SJSA1 (cell line): ENCODE measurements around the gene IQCK. TPM values are rescaled to one million over a fixed set of nuclear protein-coding genes. Genes with fewer than 3 reads are reported as not detected.

ENCODE experiments used
- DNase-seq, 2 experiments: peaks; one replicate each; pipeline ENCODE4 v3.0.0-alpha.2; 2015 to 2020; ENCODE audit warnings: low spot score in 2 of 2, low read depth in 1 of 2
- H3K27ac ChIP-seq: fragments of 250-450 bp; sonication (Bioruptor Pico); 2 replicates; pipeline ENCODE4 v1.5.1; 2020; ENCODE audit warnings: mild to moderate bottlenecking, moderate library complexity
- H3K27me3 ChIP-seq: fragments of 250-450 bp; sonication (Bioruptor Pico); replicated peaks from 2 replicates; pipeline ENCODE4 v1.5.1; 2020; ENCODE audit warnings: mild to moderate bottlenecking, moderate library complexity
- H3K36me3 ChIP-seq: fragments of 250-450 bp; sonication (Bioruptor Pico); 2 replicates; pipeline ENCODE4 v1.5.1; 2020; ENCODE audit warnings: mild to moderate bottlenecking
- H3K4me1 ChIP-seq: fragments of 250-450 bp; sonication (Bioruptor Pico); replicated peaks from 2 replicates; pipeline ENCODE4 v1.6.1; 2021; ENCODE audit warnings: mild to moderate bottlenecking
- H3K4me3 ChIP-seq: fragments of 250-450 bp; sonication (Bioruptor Pico); 2 replicates; pipeline ENCODE4 v1.5.1; 2020; ENCODE audit warnings: mild to moderate bottlenecking
- H3K9me3 ChIP-seq: fragments of 250-450 bp; sonication (Bioruptor Pico); replicated peaks from 2 replicates; pipeline ENCODE4 v1.5.1; 2020; ENCODE audit warnings: mild to moderate bottlenecking
- total RNA-seq: library from RNA; depleted of rRNA; stranded (reverse); fragments of >200 nt; shearing (Covaris generic); gene quantifications from 2 replicates; pipeline ENCODE4 v1.2.3, GENCODE V29; 2014

The IQCK gene
- total RNA-seq, 1 experiment from 2014 or later: 10.5 TPM

DNA sequence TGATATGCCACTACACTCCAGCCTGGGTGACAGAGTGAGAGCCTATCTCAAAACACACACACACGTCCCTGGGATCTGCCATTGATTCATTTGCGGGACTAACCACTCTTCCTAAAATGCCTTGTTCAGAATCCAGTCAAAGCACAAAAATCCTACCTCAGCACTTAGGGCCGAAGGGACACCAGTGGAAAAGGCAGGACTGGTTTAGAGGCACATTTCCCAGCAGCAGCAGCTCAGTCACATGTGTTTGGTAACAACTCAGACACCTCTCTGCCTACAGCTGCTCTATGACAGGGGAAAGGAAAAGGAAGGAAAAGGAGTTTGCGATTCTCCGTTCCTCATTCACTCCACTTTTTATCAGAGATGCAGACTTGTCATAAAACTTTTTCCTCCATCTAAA lies 12.2 kb upstream of the IQCK start:
- Histone ChIP-seq H3K4me3 (no peak overlapping the region), H3K27me3 (no peaks in the 10 kb centered on the region), H3K9me3 (no peaks in the 10 kb centered on the region), H3K36me3 (peaks cover 85% of the 10 kb centered on the region), H3K27ac (peak overlapping the region; percentile 93; the same call in 1 of the 2 replicates), H3K4me1 (peaks cover 55% of the 10 kb centered on the region)
- no peak for DNase-seq

DNA sequence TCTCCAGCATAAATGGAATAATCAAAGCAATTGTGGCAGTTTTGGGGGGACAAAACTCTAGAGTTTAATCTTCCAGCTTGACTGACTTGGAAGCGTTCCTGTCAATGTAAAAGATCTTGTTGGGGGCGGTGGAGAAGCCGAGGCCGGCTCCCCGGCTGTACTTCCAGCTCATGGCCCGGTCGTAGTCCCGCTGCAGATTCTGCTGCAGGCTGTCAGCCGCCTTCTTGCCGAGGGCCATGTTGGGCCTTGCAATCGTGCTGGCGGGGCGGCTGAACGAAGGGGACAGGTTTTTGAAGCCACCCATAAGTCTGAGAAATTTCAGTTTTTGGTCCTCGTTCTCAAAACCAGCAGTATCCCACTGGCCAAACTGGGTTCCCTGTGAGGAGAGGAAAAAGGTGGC lies 11.2 kb upstream of the IQCK start:
- H3K27me3 ChIP-seq: no peaks in the 10 kb centered on the region
- H3K9me3 ChIP-seq: no peaks in the 10 kb centered on the region
- H3K4me3 ChIP-seq: no peak overlapping the region
- H3K4me1 ChIP-seq: peaks cover 45% of the 10 kb centered on the region
- peaks cover 85% of the 10 kb centered on the region for H3K36me3 ChIP-seq
- DNase-seq: no peak
- no peak overlapping the region for H3K27ac ChIP-seq

DNA sequence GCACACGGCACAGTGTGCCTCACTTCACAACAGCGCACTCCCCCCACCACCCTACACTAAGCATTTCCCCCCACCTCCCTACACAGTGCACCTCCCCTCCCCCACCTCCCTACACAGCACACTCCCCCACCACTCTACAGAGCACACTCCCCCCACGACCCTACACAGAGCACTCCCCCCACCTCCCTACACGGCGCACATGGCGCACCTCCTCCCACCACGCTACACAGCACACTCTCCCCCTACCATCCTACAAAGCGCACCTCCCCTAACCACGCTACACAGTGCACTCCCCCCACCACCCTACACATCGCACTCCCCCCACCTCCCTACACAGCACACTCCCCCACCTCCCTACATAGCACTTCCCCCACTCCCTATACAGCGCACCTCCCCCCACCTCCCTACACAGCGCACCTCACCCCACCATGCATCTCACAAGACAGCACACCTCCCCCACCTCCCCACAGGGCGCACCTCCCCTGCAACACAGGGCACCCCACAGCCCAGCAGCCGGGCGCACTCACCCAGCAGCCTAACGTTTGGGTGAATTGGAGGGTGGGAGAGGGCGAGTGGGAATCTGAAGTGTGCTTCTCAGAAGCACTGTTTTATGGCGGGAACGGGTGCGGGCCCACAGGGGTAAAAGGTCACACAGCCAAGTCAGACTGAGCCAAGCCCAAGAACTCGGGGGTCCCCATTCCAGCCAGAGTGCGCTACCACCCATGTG lies 10.3 kb upstream of the IQCK start:
- Histone ChIP-seq H3K27me3 (no peaks in the 10 kb centered on the region), H3K36me3 (peaks cover 88% of the 10 kb centered on the region), H3K9me3 (no peaks in the 10 kb centered on the region), H3K4me1 (peaks cover 43% of the 10 kb centered on the region), H3K27ac (peak overlapping the region; percentile 40; the same call in 1 of the 2 replicates), H3K4me3 (no peak overlapping the region)
- DNase-seq: no peak

DNA sequence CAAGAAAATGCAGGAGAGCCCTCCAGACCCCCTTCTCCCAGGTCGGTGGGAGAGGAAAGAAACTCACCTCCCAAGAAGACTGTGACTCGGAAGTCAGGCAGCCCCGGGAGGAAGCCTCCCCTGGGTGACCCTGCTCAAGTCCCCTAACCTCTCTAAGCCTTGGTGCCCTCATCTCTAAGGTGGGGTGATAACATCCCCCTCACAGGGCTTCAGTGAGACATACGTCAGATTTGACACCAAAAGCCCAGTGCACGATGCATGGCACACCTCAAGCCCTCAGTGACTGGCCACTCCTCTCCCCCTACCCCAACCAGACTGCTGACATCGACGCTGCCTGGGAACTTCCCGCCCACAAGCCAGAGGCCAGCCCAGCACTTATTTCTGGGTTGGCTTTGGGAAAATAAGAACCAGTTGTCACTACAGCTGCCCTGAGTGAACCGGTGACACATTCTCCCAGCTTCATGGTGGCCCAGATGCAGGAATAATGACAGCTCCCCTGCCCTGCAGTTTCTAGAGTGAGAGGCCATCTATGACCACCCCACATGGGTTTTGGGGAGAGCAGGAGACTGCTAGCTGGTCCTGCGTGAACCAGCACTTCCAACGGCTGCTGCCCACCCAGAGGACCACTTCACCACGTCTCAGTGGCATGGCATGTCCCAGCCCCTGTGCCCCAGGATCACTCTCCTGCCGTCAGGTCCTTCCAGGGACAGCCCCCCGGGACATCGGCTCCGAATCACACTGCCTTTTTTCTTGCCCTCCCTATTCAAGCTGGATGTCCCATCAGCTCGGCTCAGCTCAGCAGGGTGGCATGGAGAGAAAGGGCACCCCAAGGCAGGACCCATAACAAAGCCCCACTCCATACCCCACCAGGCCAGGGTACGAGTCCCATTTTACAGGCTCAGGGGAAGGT lies 9.5 kb upstream of the IQCK start:
- peak in 1 of 2 experiments; percentile 53 for DNase-seq
- Histone ChIP-seq H3K36me3 (peaks cover 89% of the 10 kb centered on the region), H3K27me3 (no peaks in the 10 kb centered on the region), H3K4me3 (no peak overlapping the region), H3K4me1 (peaks cover 36% of the 10 kb centered on the region), H3K9me3 (no peaks in the 10 kb centered on the region), H3K27ac (peak overlapping the region; percentile 40; the same call in 1 of the 2 replicates)

DNA sequence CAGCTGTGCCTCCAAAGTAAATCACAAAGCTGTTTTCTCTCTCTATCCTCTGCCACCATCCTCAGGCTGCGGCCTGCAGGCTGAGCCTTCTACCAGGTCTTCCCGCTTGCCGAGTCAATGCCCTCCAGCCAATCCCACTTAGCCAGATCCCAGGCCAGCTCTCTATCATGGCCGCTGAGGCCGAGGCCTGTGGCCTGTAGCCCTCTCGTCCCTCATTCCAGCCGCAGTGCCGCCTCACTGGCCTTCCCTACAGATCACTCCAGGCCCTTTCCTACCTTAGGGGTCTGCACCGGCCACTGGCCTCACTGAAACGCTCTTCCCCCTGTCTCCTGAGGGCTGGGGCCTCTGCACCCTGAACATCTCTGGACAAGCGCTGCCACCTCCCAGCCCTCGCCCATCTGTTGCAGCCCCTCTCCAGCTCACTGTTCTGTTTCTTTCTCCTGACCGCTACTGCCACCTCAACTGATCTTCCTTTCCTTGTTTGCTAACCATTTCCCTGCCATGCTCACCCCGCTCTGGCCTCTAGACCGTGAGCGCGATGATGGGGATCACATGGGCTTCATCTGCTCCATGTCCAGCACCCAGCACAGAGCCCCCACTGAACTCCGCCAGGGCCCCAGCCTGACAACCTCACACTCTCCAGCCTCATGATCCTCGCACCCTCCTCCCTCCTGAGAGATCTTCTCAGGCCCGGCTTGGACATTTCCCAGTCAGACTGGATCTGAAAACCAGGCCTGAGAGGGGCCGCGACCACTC lies 8.5 kb upstream of the IQCK start:
- no peak for DNase-seq
- Histone ChIP-seq H3K4me3 (no peak overlapping the region), H3K27me3 (no peaks in the 10 kb centered on the region), H3K4me1 (peaks cover 26% of the 10 kb centered on the region), H3K27ac (no peak overlapping the region), H3K36me3 (peaks cover 89% of the 10 kb centered on the region), H3K9me3 (no peaks in the 10 kb centered on the region)

DNA sequence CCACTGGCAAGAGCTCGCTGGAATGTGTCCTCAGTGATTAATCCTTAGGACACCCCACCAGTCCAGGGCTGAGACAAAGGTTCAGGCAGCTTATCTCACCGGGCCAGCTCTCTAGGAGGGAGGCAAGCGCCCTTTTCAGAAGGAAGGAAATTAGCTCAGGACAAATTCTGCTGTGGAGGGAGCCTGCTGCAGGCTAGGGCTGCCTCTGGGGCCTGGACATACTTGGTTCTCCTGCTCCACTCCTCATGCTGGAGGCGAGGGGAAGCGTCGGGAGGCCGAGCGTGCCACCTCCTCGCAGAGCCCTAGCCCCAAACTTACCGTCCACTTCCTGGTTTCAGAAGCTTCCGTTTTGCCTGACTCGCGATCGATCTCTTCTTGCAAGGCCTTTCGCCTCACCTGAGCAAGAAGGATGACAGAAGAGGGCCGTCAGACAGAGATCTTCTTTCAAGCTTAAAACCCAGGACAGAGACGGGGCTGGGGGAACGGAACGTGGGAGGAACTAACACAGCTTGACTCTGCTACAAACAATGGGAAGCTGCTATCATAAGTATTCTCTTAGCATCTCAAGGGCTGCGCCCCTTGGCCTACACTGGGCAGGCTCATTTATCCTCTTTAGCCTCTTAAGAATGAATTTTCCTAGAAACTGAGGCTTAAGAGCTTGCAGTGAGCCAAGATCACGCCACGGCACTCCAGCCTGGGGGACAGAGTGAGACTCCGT lies 7.7 kb upstream of the IQCK start:
- no peak overlapping the region for H3K4me3 ChIP-seq
- H3K27me3 ChIP-seq: no peaks in the 10 kb centered on the region
- no peaks in the 10 kb centered on the region for H3K9me3 ChIP-seq
- DNase-seq: no peak
- H3K36me3 ChIP-seq: peaks cover 86% of the 10 kb centered on the region
- H3K27ac ChIP-seq: no peak overlapping the region
- peaks cover 18% of the 10 kb centered on the region for H3K4me1 ChIP-seq

DNA sequence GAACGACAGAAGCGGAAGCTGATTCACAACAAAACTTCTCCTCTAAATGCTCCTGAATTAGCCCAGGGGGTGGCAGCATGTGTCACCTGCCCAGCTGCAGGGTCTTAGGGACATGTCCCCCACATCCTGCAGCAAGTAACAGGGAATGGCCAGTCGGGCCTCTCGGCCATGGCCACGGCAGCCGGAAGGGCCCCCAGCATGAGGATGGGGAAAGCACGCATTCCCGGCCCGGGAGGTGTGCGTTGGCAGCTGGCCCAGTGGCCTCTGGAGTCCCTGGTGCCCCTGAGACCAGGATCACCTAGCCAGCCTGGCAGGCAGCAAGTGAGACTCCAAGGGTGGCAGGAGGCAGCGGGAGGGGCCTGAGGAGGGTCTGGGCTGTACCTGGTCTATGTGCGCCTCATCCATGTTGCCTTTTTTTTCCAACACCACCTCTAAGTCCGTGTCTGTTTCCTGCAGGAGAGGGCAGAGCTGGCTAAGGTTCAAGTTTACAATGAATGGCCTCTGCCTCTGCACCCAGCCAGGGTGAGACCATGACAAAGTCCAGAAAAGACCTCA lies 7.0 kb upstream of the IQCK start:
- peaks cover 17% of the 10 kb centered on the region for H3K4me1 ChIP-seq
- H3K27ac ChIP-seq: no peak overlapping the region
- DNase-seq: no peak
- H3K4me3 ChIP-seq: no peak overlapping the region
- H3K9me3 ChIP-seq: no peaks in the 10 kb centered on the region
- no peaks in the 10 kb centered on the region for H3K27me3 ChIP-seq
- peaks cover 79% of the 10 kb centered on the region for H3K36me3 ChIP-seq

DNA sequence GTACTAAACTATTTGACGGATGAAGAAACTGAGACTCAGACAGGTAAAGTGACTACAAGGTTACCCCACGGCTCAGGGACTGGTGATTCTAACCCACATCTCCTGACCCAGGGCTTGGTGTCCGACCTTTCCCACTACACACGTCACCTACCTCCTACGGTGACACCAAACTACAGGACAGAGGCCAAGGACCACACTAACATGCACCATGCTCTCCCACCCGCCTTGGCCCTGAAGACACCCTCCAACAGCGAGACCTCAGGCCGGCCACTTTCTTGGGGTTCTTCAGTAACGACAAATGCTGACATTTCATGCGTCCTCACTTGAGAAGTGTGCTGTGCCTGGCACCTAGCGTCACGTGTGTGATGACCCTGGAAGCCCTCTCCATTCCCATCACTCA lies 6.4 kb upstream of the IQCK start:
- Histone ChIP-seq H3K27me3 (no peaks in the 10 kb centered on the region), H3K9me3 (no peaks in the 10 kb centered on the region), H3K4me1 (peaks cover 20% of the 10 kb centered on the region), H3K36me3 (peaks cover 73% of the 10 kb centered on the region), H3K4me3 (no peak overlapping the region), H3K27ac (no peak overlapping the region)
- DNase-seq: no peak

DNA sequence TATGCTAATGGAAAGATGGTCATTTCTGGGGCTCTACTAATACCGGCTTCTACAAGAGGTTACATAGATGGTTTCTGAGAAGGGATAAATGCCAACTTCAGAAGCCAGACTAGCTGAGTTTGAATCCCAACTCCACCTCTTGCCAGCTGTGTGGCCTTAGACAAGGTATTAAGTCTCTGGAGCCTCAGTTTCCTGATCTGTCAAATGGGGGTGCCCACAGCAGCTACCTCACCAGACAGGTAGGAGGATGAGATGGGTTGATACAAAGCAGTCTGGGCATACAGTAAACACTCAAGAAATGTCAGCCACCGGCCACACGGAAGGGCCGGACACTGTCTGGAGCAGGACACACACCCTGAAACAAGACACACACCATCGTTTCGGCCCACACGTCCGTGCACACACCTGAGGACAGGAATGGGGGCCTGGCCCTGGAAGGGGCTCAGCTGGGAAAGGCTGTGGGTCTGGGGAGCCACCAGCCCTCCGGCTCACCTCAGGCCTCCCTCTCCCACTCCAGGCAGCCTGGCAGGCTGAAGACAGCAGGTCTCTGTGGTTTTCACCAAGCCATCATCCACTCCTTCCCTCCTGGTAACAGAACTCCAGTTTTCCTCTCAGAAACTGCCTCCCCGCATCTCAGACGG lies 5.5 kb upstream of the IQCK start:
- Histone ChIP-seq H3K36me3 (peaks cover 68% of the 10 kb centered on the region), H3K27ac (no peak overlapping the region), H3K4me1 (peaks cover 26% of the 10 kb centered on the region)

DNA sequence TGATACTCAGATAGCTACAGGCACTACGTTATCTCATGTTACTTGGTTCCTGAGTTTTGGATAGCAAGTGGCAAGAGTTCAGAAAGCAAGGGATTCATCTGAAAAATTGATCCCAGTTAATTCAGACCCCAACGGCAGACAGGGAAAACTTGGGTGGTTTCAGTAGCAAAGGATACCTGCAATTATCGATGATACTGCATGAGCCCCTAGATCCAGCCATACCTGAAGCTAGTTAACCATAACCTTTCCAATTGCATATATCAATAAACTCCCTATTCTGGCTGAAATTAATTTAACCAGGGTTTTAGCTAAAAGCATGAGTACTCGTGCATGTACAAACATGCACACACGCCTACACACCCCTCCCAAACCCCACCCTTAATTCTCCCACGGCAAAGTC lies 4.4 kb upstream of the IQCK start:
- Histone ChIP-seq H3K4me3 (no peak overlapping the region), H3K27me3 (no peaks in the 10 kb centered on the region), H3K9me3 (no peaks in the 10 kb centered on the region), H3K4me1 (peaks cover 18% of the 10 kb centered on the region), H3K27ac (no peak overlapping the region), H3K36me3 (peaks cover 69% of the 10 kb centered on the region)
- no peak for DNase-seq

More for the DNA sequence above, 5.5 kb upstream of the IQCK start:
- Histone ChIP-seq H3K27me3 (no peaks in the 10 kb centered on the region), H3K4me3 (no peak overlapping the region), H3K9me3 (no peaks in the 10 kb centered on the region)
- DNase-seq: no peak

DNA sequence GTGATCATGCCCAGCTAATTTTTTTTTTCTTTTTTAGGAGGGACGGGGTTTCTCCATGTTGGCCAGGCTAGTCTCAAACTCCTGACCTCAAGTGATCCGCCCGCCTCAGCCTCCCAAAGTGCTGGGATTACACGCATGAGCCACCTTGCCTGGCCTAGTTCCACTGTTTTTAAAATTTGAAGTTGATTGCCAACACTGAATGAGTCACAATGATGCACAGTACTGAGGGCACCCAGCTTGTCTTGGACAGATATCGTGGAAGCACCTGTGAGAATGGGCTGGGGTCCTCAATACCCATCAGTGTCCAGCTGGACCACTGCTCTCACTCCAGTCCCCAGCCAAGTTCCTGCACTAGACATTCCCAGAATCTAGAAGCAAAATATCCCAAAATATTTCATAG lies 2.5 kb upstream of the IQCK start:
- Histone ChIP-seq H3K27me3 (no peaks in the 10 kb centered on the region), H3K4me3 (no peak overlapping the region), H3K4me1 (peaks cover 14% of the 10 kb centered on the region), H3K27ac (no peak overlapping the region), H3K9me3 (no peaks in the 10 kb centered on the region), H3K36me3 (peaks cover 53% of the 10 kb centered on the region)
- no peak for DNase-seq

DNA sequence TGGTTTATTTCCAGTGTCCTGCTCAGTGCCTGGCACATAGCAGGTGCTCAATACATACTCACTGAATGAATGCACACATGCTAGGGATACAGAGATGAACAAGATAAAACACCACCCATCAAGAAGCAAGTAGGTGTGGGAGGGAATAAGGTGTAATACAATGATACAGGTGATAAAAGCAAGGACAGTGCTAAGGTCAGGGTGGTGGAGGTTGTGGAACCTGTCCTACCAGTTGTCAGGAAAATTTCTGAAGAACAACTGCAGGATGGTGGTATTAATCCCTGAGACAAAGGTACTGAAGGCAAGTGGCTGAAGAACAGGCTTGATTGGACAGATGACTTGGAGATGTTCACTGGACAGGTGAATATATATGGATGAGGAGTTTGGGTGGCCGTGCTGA lies 1.9 kb upstream of the IQCK start:
- peaks cover 14% of the 10 kb centered on the region for H3K4me1 ChIP-seq
- H3K36me3 ChIP-seq: peaks cover 50% of the 10 kb centered on the region
- H3K27ac ChIP-seq: no peak overlapping the region
- no peaks in the 10 kb centered on the region for H3K27me3 ChIP-seq
- no peak overlapping the region for H3K4me3 ChIP-seq
- DNase-seq: no peak
- no peaks in the 10 kb centered on the region for H3K9me3 ChIP-seq
